GM10266 (cell line): ENCODE results near the gene SURF1.

Source experiments
- DNase-seq: peaks from one replicate; pipeline ENCODE4 v3.0.0; 2012; ENCODE audit errors: extremely low spot score
- TF ChIP-seq, protein P1 (sequence below): IDR thresholded peaks from 2 replicates; pipeline ENCODE4 v1.5.1; 2012; ENCODE audit warnings: mild to moderate bottlenecking, low read depth; ENCODE audit not compliant: control insufficient read depth, insufficient read depth; ENCODE audit errors: missing control alignments

SURF1 gene

DNA sequence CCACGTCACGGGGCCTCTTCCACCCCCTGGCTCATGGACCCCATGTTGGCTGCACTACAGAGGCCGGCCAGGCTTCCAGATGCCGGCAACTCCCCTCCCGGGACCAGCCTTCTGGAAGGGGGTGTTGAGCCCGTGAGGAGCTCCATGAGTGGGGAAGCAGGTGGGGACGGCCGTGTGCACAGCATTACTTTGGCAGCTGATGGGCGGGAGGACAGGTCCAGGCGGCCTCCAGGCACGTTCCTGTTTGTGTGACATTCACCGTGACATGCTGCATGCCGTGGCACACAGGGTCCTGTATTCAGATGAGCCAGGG lies 52.2 kb downstream of the SURF1 start:
- DNase-seq, result no peak

DNA sequence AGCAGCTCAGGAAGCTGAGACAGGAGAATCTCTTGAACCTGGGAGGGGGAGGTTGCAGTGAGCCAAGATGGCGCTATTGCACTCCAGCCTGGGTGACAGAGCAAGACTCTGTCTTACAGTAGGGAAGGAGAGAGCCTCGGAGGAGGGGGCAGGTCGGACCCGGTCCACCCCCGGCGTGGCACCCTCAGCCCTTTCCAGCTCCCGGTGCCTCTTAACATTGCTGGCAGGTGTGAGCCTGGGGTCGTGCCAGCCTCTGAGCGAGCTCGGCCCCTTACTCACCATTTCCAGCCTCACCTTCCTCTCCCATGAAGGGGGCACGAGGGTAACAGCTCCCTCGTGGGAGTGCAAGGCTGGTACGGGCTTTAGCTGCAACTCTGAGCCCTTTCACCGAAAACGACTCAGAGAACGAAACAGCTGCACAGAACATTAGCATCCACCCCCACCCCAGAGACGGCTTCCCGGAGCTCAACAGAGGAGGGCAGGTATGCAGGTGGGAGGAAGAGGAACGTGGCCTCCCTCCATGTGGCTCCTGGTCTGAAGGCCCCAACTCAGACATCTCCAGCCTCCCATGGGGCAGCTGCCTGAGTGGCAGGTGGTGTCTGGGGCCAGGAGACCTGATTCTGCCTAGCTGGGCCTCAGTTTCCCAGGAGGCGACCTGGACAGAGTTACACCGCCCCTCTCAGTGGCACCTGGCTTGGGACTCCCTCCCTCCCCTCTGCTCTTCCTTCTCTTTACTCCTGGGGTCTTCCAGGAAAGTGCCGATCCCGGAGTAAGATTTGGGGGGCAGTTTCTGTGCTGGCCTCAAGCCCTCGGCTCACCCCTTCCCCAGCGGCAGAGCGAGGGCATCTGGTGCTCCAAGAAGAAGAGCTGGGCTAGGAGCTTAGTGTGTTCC lies 52.8 kb downstream of the SURF1 start:
- no peak for DNase-seq
- TF ChIP-seq, protein P1, sequence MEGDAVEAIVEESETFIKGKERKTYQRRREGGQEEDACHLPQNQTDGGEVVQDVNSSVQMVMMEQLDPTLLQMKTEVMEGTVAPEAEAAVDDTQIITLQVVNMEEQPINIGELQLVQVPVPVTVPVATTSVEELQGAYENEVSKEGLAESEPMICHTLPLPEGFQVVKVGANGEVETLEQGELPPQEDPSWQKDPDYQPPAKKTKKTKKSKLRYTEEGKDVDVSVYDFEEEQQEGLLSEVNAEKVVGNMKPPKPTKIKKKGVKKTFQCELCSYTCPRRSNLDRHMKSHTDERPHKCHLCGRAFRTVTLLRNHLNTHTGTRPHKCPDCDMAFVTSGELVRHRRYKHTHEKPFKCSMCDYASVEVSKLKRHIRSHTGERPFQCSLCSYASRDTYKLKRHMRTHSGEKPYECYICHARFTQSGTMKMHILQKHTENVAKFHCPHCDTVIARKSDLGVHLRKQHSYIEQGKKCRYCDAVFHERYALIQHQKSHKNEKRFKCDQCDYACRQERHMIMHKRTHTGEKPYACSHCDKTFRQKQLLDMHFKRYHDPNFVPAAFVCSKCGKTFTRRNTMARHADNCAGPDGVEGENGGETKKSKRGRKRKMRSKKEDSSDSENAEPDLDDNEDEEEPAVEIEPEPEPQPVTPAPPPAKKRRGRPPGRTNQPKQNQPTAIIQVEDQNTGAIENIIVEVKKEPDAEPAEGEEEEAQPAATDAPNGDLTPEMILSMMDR, result no peak

More for the DNA sequence above, 52.2 kb downstream of the SURF1 start:
- TF ChIP-seq, protein P1, result no peak
